GM21786 (cell line): Measurements from ENCODE around the gene STRADB.
A peak's percentile ranks its signal among the peaks of the same experiment; 100 is the strongest.
"Not testable (repeated sequence)": the region's sequence is repeated elsewhere in the genome, so short reads cannot be mapped to it uniquely, and the experiment has no call there.

Experiments
- ATAC-seq: cut with Tn5 transposase; IDR thresholded peaks from one replicate; pipeline ENCODE4 v1.9.1; 2021; ENCODE audit not compliant: unreplicated experiment

STRADB gene, protein sequence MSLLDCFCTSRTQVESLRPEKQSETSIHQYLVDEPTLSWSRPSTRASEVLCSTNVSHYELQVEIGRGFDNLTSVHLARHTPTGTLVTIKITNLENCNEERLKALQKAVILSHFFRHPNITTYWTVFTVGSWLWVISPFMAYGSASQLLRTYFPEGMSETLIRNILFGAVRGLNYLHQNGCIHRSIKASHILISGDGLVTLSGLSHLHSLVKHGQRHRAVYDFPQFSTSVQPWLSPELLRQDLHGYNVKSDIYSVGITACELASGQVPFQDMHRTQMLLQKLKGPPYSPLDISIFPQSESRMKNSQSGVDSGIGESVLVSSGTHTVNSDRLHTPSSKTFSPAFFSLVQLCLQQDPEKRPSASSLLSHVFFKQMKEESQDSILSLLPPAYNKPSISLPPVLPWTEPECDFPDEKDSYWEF

DNA sequence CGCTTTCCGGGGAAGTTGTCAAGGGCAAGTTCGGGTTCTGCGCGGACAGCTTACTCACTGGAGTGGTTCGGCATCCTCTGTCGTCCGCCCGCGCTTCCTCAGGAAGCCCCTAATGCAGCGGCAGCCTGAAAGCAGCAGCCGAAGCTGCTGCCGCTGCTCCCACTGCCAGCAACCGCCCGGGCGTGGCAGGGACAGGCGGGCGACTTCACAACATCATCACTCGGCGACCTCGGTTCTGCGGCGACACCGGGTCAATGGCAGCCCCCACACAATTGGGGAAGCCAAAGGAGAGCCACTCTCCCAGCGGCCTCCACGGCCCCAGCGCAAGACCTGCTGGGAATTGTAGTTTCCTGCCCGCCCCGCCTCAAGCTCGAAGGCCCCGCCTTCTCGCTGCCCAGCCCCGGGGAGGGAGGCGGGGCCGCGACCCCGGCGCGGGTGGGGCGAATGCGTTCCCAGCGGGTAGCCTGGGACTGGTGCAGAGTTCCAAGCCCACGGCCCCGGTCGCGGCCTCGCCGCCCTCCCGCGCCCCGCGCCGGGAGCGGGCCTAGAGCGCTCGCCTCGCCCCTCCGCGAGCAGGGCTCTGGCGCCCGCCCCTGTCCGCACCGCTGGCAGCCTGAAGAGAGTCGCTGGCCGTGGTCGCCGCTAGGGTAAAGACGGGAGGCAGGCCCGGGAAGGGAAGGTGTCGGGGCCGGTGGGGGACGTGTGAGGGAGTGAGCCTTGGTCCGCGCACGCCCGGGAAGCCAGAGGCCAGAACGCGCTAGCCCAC is at the start of gene STRADB, which contains the start of gene TRAK2:
Gene STRADB, plus strand, starts transcription at position 449 of the 766 bp plus-strand sequence. CDS start 3,101 bp downstream, outside the sequence.
Gene TRAK2, minus strand, starts transcription at position 167 of the 766 bp plus-strand sequence. CDS start 30,951 bp downstream, outside the sequence.
- peak; percentile 93 for ATAC-seq

- ATAC-seq = no peak
These were observed 49.7 kb upstream of the STRADB start for GRCh38 chr2:201401815-201402214.

GRCh38 chr2:201402651-201403562 is 48.6 kb upstream of the STRADB start:
- no peak for ATAC-seq

- no peak for ATAC-seq
These were observed 47.7 kb upstream of the STRADB start for GRCh38 chr2:201403880-201404279.

DNA sequence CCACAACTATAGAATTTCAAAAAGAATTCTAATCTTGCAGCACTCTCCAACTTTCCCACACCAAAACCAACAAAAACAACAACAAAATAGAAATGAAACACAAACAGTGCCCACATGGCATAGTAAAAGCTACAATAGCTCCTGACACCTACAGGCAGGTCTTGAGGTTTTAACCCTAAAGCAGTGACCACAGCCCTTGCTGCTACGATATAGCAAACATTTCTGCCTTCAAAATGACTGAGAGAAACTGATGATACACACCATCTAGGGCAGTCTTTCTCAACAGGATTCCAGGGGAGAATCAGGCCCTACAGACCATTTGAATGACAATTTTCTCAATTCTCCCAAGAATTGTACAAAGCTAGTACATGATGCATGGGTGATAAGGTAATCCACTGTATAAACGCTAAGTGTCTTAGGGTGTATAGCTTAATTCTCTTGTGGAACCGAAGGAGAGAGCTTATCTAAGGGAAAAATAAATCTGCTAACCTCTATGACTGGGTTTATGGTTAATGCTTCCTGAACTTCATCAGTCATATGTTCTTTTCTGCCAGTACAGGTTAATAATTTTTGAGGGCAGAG is 46.8 kb upstream of the STRADB start:
- no peak for ATAC-seq

- no peak for ATAC-seq
These were observed 45.4 kb upstream of the STRADB start for GRCh38 chr2:201406077-201406662.

- no peak for ATAC-seq
These were observed 44.3 kb upstream of the STRADB start for GRCh38 chr2:201407265-201407664.

- no peak for ATAC-seq
These were observed 42.6 kb upstream of the STRADB start for GRCh38 chr2:201408931-201409330.

- ATAC-seq = no peak
These were observed 40.1 kb upstream of the STRADB start for GRCh38 chr2:201411421-201411820.

DNA sequence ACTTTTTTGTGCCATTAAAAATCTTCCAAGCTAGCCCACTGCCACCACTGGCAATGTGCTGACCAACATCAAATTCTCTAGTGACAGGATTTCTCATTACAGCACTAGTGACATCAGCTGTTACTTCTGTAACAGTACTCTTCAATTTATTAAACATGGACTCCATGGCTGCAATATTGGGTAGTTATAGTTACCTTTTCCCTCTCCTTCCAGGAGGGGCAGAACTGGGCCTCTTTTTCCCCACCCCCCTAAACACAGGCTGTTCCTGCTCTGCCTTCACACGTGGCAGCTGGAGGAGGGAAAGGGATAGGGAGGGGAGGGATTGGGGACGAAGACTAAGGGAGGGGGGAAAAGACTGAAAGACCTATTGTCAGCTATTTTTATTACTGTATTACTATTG is 38.4 kb upstream of the STRADB start:
- no peak for ATAC-seq

- ATAC-seq = no peak
These were observed 38.0 kb upstream of the STRADB start for GRCh38 chr2:201413552-201413951.

DNA sequence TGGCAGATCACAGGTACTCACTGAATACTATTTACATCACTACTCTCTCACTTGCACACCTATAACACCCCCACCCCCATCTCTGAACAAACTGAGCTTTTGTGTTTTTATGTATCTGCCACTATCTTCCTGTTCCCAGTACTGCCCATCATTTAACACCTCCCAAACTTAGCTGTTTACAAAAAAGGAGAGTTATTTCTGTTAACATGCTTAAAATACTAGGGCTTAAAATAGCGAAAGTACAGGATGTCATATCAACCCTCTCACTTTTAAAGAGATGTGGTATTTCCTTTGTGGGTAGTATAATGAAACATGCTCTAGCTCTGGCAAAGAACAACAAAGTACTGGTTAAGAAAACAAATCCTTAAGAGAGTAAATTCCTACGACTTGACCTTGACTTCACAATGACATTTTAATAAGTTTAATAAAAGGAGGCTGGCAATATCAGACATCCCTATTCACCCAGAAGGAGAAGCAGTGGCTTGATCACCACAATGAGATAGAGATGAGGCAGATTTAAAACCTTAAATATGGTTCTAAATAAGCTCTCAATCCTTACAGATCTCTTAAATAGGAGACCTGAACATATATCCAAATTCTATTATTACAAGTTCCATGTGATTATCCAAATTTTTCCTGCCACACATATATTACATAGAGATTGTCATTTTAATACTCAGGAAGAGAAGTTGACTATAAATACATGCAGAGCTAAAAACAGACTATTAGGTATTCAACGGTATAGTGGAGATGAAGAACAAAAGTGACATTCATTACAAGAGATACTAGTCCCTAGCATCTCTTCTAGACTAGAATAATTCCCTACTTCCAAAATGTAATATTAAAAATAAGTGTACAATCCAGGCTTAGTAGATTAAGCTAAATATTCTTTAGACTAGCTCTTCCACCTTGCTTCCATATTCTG is 37.2 kb upstream of the STRADB start:
- peak; percentile 90 for ATAC-seq

GRCh38 chr2:201415149-201415548 is 36.4 kb upstream of the STRADB start:
- no peak for ATAC-seq

DNA sequence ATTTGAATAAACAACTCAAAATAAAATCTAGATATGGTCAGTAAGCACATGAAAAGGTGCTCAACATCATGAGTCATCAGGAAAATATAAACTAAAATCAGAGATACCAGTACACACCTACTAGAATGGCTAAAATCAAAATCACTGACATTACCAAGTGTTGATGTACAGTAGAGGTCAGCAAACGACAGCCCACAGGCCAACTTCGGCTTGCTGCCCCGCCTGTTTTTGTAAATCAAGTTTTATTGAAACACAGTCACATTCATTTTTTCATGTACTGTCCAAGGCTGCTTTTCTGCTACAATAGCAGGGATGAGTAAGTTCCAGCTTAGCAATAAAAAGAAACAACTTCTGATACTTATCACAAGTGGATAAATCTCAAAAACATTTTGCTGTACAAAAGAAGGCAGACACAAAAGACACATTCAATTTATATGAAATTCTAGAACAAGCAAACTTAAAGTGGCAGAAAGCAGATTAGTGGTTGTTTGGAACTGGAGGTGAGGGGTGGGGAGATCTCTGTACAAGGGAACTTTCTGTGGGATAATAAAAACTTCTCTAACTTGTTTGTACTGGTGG is 32.4 kb upstream of the STRADB start:
- ATAC-seq = no peak

- ATAC-seq = no peak
These were observed 31.6 kb upstream of the STRADB start for GRCh38 chr2:201419986-201420385.

- ATAC-seq = no peak
These were observed 31.0 kb upstream of the STRADB start for GRCh38 chr2:201420442-201421113.

DNA sequence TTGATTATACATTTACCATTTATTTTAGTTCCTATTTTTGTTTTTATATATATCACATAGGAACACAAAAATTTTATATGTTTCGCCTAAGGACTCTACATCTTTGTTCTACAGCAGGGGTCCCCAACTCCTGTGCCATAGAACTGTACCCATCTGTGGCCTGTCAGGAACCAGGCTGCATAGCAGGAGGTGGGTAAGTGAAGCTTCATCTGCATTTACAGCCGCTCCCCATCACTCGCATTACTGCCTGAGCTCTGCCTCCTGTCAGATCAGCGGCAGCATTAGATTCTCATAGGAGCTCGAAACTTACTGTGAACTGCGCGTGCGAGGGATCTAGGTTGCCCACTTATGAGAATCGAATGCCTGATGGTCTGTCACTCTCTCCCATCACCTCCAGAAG is 25.6 kb upstream of the STRADB start:
- ATAC-seq = no peak

DNA sequence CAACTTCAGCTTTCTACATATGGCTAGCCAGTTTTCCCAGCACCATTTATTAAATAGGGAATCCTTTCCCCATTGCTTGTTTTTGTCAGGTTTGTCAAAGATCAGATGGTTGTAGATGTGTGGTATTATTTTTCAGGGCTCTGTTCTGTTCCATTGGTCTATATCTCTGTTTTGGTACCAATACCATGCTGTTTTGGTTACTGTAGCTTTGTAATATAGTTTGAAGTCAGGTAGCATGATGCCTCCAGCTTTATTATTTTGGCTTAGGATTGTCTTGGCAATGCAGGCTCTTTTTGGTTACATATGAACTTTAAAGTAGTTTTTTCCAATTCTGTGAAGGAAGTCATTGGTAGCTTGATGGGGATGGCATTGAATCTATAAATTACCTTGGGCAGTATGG is 23.2 kb upstream of the STRADB start:
- not testable (repeated sequence) for ATAC-seq
